K562 (cell line): ENCODE data around the gene C10orf95. TPM values are rescaled to one million over a fixed set of nuclear protein-coding genes. Genes with fewer than 3 reads are reported as not detected.

ENCODE experiments used
- E2F3 ChIP-seq: fragments of 250-450 bp; sonication (Bioruptor Pico); IDR thresholded peaks from 2 replicates; pipeline ENCODE4 v1.4.0; 2020; ENCODE audit warnings: mild to moderate bottlenecking
- E2F5 ChIP-seq: sonication (generic); formaldehyde crosslinking; IDR thresholded peaks from 2 replicates; pipeline ENCODE4 v1.8.0; 2022; ENCODE audit warnings: mild to moderate bottlenecking, missing genetic modification reagents
- E2F6 ChIP-seq, 2 experiments: IDR thresholded peaks; 2 replicates each; pipeline ENCODE4 v1.6.1; 2011; ENCODE audit warnings: borderline replicate concordance in 1 of 2, control low read depth in 1 of 2, low read depth in 1 of 2, low read length in 1 of 2, mild to moderate bottlenecking in 1 of 2, mixed read lengths in 1 of 2, moderate library complexity in 1 of 2; ENCODE audit not compliant: insufficient read depth in 1 of 2, insufficient read length in 1 of 2, poor library complexity in 1 of 2, severe bottlenecking in 1 of 2; ENCODE audit errors: extremely low read depth in 1 of 2
- ETS2 ChIP-seq: IDR thresholded peaks from 2 replicates; pipeline ENCODE4 v1.6.1; 2016; ENCODE audit warnings: borderline replicate concordance, missing genetic modification characterization, mild to moderate bottlenecking, moderate library complexity, missing compliant biosample characterization; ENCODE audit not compliant: poor library complexity, severe bottlenecking
- GTF2A2 ChIP-seq: IDR thresholded peaks from 2 replicates; pipeline ENCODE4 v1.6.1; 2016; ENCODE audit warnings: mild to moderate bottlenecking, missing genetic modification characterization, missing compliant biosample characterization
- HDGF ChIP-seq: fragments of 450-650 bp; IDR thresholded peaks from 2 replicates; pipeline ENCODE4 v1.6.1; 2016
- KDM1A ChIP-seq, 2 experiments: fragments of 450-650 bp; IDR thresholded peaks; 2 replicates each; pipeline ENCODE4 v1.6.1; 2016; ENCODE audit warnings: mild to moderate bottlenecking in 2 of 2
- MED1 ChIP-seq: sonication (generic); formaldehyde crosslinking; IDR thresholded peaks from 2 replicates; pipeline ENCODE4 v1.8.1; 2023; ENCODE audit warnings: missing genetic modification reagents, borderline replicate concordance
- SMAD2 ChIP-seq: fragments of 150-350 bp; IDR thresholded peaks from 2 replicates; pipeline ENCODE4 v1.6.1; 2014; ENCODE audit warnings: low read depth, mild to moderate bottlenecking, low read length
- TRIM28 ChIP-seq: fragments of 450-650 bp; IDR thresholded peaks from 2 replicates; pipeline ENCODE4 v1.6.1; 2017
- U2AF2 ChIP-seq: fragments of 200-400 bp; formaldehyde crosslinking; optimal IDR thresholded peaks from 2 replicates; pipeline ENCODE3; 2017; ENCODE audit warnings: low read depth, mild to moderate bottlenecking, low read length
- WHSC1 ChIP-seq: IDR thresholded peaks from one replicate; pipeline ENCODE4 v1.6.1; 2012; ENCODE audit warnings: low read length, control low read depth, inconsistent platforms
- ZFP30 ChIP-seq: fragments of 250-450 bp; sonication (Bioruptor Pico); IDR thresholded peaks from 2 replicates; pipeline ENCODE4 v1.8.0; 2022; ENCODE audit warnings: moderate library complexity, mild to moderate bottlenecking, inconsistent platforms, borderline replicate concordance
- ZNF197 ChIP-seq: fragments of 200-800 bp; sonication (Bioruptor generic); IDR thresholded peaks from 2 replicates; pipeline ENCODE4 v1.6.1; 2016; ENCODE audit warnings: low read depth, missing genetic modification characterization, missing compliant biosample characterization
- ZNF253 ChIP-seq: fragments of 250-450 bp; sonication (Bioruptor Pico); conservative IDR thresholded peaks from 2 replicates; pipeline ENCODE4 v1.6.1; 2021; ENCODE audit warnings: mild to moderate bottlenecking
- ZNF280B ChIP-seq: fragments of 250-450 bp; sonication (Bioruptor Pico); IDR thresholded peaks from 2 replicates; pipeline ENCODE4 v1.5.1; 2021; ENCODE audit warnings: mild to moderate bottlenecking
- ZNF431 ChIP-seq: sonication (generic); formaldehyde crosslinking; IDR thresholded peaks from 2 replicates; pipeline ENCODE4 v1.8.0; 2022; ENCODE audit warnings: mild to moderate bottlenecking, missing genetic modification reagents
- ZNF512 ChIP-seq: IDR thresholded peaks from 2 replicates; pipeline ENCODE4 v1.6.1; 2016; ENCODE audit warnings: missing genetic modification characterization, missing compliant biosample characterization
- ZNF639 ChIP-seq, 2 experiments: fragments of 200-800 bp in 1 of 2; sonication (Bioruptor generic) in 1 of 2; sonication (generic) in 1 of 2; formaldehyde crosslinking in 1 of 2; IDR thresholded peaks in 1 of 2; conservative IDR thresholded peaks in 1 of 2; 2 replicates each; pipeline versions ENCODE4 v1.5.0 to v1.6.1; 2016 to 2020; ENCODE audit warnings: missing compliant biosample characterization in 1 of 2, missing genetic modification characterization in 1 of 2, missing genetic modification reagents in 1 of 2
- polyA plus RNA-seq, 8 experiments: library from polyadenylated mRNA; depleted of rRNA in 4 of 8; stranded (reverse) in 5 of 8; unstranded in 3 of 8; fragments of >200 nt; fragmentation: Nextera tagmentation in 2 of 8; fragmentation: Illumina TruSeq in 1 of 8; extraction: Ambion mirVana in 2 of 8; extraction: Trizol in 1 of 8; gene quantifications; 2 replicates each; pipeline versions ENCODE4 v1.2.1 to v1.2.3, GENCODE V29; 2011 to 2014; ENCODE audit warnings: inconsistent platforms in 1 of 8, missing spikeins in 1 of 8
- total RNA-seq, 7 experiments: library from RNA; depleted of rRNA in 6 of 7; stranded (reverse); fragments of >200 nt in 6 of 7; fragmentation: Illumina TruSeq in 2 of 7; extraction: Trizol in 2 of 7; gene quantifications; 2 replicates each; pipeline versions ENCODE4 v1.2.1 to v1.2.3, GENCODE V29; 2011 to 2021; ENCODE audit warnings: low replicate concordance in 1 of 7

C10orf95 gene
- total and polyA plus RNA-seq, 9 of the 15 experiments (the other 6 are each of a cell fraction or from before 2014, with no cell fraction given), result 0.03 to 0.41 (median 0.17) TPM; not detected in 1

- TF ChIP-seq ZNF280B (CRISPR knock-in tag) (no peak), U2AF2 (no peak), KDM1A (IDR thresholded peaks at IDR 0.05) (no peak), ZNF639 (CRISPR knock-in tag; conservative IDR thresholded peaks at IDR 0.05 in 1 of 2, IDR thresholded peaks at IDR 0.05 in 1 of 2) (no peak), TRIM28 (no peak), ZFP30 (CRISPR knock-in tag) (no peak), MED1 (CRISPR knock-in tag) (no peak), SMAD2 (no peak), ZNF197 (no peak), ZNF253 (no peak), GTF2A2 (tag) (no peak), E2F6 (IDR thresholded peaks at IDR 0.05; ENCODE audit: borderline replicate concordance in 1 of 2, extremely low read depth in 1 of 2, insufficient read depth in 1 of 2, insufficient read length in 1 of 2, low read depth in 1 of 2, low read length in 1 of 2, poor library complexity in 1 of 2, severe bottlenecking in 1 of 2) (peak; percentile 59 to 76), E2F5 (CRISPR knock-in tag) (no peak), ETS2 (tag) (no peak), ZNF431 (CRISPR knock-in tag) (peak; percentile 25; the same call in 1 of the 2 replicates), WHSC1 (no peak), ZNF512 (tag) (no peak), HDGF (no peak), E2F3 (CRISPR knock-in tag) (no peak)
Observed at GRCh38 chr10:102418622-102419268, 32.6 kb downstream of the C10orf95 start, which contains the start of gene PSD (continued).
